KBM-7 (cell line): ENCODE measurements around the gene PARVB.

Experiments used
- DNase-seq: peaks from one replicate; pipeline ENCODE4 v3.0.0-alpha.2; 2015
- in situ Hi-C: fragments of 300-500 bp; cut with MboI; formaldehyde crosslinking; loops from 2 replicates; pipeline ENCODE4 v1.14.3; 2020; ENCODE audit warnings: low sequenced_read_pairs, low pct_unique_long_range_greater_than_20kb, mixed read lengths

PARVB gene

DNA sequence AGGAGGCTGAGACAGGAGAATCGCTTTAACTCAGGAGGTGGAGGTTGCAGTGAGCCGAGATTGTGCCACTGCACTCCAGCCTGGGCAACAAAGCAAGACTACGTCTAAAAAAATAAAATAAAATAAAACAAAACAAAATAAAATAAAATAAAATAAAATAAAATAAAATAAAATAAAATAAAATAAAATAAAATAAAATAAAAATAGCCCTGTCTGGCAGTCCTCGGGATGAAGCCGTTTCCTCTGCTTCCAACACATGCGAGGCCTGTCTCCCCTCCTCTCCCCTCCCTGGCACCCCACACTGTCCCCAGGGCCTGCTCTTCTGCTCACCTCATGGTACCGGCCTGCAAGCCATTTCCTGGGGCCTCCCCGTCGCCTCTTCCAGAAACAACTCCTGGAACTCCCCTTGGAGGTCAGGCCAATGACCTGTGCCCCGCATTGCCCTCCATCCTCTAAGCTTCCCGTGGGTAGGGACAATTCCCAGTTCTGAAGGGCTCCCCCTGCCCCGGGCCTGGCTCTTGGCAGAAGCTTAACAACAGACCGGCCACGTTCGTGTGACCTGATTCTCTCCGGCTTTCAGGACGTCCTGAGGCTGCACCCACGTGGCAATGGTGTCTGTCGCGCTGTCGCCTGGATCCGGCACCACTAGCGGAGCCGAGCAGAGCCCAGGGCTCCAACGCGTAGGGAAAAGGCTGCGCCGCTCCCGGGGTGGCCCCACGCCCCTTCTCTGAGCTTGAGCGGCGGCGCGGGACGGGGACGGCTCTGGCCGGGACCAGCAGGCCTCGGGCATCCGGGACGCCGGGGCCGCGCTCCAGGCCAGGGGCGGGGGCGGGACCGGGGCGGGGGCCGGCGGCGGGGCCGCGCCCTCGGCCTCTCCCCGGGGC, 456 bp upstream of the PARVB start:
- in situ Hi-C loops: no loop called here
- peak; percentile 69 for DNase-seq

DNA sequence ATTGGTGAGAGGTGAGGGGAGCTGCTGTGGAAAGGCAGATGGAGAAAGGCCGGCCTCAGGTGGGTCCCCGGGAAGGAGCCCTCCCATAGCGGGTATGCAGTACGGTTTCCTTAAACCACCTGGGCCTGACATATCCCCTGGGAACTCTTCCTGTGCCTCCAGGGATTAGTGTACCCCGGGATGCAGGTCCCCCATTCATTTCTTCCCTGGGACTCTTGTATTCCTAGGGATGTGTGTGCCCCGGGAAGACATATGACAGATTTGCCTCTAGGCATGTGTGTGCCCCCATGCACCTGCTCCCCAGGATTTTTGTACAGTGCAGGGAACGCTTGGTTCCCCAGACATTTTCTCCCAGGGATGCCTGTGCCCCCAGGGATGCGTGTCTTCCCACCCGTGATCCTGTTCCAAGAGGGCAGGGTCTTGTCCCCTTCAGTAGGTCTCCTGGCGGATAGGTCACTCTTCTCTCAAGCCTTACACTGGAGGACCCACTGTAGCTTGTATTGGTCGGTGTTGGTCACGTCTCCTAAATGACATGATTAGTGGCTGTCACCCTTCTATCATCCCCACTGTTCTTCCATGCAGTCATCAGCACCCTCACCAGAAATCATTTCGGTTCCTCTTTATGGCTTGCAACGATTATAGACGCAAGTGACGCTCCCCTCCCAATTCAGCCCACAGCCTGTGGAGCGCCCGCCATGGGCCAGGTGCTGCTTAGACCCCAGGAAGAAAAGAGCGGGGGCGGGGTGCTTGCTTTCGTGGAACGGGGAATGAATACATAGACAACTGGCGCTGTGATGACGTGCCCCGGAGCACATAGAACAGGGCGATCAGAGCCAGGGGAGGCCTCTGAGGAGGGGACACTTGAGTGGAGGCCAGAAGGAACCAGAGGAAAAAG, 1.3 kb downstream of the PARVB start:
- DNase-seq: peak; percentile 83
- in situ Hi-C loops: no loop called here

DNA sequence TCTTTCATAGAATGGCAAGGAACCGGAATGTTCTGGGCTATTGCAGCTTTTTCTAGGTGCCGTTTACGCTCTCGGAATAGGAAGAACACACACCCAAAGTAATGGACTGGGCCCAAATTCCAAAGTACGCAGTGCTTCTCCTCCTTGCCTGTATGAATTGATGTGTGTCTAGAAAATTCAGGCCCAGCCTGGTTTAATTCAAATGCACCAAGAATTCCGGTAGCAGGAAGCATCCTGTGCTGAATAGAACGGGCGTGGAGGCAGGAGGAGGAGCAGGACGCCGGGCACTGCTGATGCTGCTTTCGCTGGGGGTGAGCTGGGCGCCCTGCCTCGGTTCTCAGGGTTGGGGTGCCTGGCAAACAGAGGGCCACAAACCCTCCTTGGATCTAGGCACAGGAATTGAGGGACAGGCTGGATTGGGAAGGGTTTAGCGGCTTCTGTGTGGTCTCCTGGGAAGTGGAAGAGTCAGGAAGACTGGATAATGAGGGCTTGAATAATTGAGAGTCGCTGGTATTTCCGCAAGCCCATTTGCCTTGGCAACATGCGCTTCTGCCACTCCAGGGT, 2.0 kb downstream of the PARVB start:
- no peak for DNase-seq
- in situ Hi-C loops: no loop called here

GRCh38 chr22:44026630-44027511, 2.8 kb downstream of the PARVB start:
- in situ Hi-C loops: no loop called here
- peak; percentile 95 for DNase-seq

- no peak for DNase-seq
- in situ Hi-C loops: no loop called here
Observed at GRCh38 chr22:44028091-44028490, 4.0 kb downstream of the PARVB start.

DNA sequence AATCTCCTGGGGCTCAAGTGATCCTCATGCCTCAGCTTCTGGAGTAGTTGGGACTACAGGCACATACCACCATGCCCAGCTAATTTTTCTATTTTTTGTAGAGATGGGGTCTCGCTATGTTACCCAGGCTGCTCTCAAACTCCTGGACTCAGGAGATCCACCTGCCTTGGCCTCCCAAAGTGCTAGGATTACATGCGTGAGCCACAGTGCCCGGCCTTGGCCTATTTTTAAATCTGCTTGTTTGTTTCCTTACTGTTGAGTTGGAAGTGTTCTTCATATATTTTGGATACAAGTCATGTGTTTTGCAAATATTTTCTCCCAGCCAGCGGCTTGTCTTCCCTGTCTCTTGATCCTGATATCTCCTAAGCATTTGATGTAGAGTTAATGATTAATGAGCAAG, 5.0 kb downstream of the PARVB start:
- DNase-seq: no peak
- in situ Hi-C loops: no loop called here

GRCh38 chr22:44030051-44030701, 6.1 kb downstream of the PARVB start:
- DNase-seq: no peak
- in situ Hi-C loops: no loop called here

- in situ Hi-C loops: no loop called here
- no peak for DNase-seq
Observed at GRCh38 chr22:44030702-44031082, 6.6 kb downstream of the PARVB start.

DNA sequence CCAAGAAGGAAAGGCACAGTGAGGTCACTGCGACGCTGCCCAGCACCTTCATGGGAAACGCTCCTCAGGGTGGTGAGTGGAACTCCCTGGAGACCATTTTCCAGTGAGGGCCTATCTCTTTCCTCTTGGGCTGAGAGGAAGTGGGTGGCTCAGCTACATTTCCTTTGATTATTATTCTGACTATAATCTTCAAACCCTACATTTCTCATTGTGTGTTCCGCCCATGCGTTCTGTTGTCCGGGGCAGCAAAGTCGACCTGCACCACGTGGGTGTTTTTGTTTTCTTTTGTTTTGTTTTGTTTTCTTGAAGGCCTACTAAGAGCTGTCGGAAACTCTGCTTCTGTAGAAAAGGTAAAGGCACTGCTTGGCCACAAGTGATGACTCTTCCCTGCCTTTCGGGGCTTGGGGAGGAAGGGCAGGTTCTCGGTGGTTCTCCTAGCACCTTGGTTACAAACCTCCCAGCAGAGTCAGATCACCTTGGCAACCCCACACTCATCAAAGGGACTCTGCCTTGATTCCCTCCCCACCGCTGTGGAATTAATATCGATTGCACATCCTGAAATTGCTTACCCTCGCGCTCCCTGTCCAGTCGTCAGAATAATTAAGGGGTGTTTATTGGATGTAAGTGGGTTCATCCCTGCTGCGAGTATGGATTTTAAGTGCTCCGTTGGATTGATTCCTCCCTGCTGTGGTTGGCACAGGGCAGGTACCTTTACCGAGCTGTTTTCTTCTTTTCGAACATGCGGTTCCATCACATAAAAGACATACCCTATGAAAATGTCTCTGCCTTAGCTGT, 7.3 kb downstream of the PARVB start:
- DNase-seq: peak; percentile 21
- in situ Hi-C loops: no loop called here

- no peak for DNase-seq
- in situ Hi-C loops: no loop called here
Observed at GRCh38 chr22:44032126-44032730, 8.1 kb downstream of the PARVB start.

DNA sequence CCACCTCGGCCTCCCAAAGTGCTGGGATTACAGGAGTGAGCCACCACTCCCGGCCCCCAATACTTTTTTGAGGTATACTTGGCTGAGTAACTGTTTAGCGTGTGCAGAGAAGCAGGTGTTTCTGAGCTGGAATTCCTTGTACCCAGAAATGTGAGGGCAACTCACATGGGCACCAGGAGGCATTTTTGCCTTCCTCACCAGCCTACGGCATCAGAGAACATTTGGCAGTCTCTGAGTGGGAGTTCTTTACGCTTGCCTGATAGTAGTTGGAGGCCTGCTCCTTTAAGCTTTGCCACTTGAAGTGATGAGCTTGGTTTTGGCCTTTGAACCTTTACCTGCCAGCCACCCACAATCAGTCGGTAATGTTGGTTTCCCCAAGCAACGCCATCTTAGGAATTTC, 9.2 kb downstream of the PARVB start:
- in situ Hi-C loops: no loop called here
- DNase-seq: no peak

DNA sequence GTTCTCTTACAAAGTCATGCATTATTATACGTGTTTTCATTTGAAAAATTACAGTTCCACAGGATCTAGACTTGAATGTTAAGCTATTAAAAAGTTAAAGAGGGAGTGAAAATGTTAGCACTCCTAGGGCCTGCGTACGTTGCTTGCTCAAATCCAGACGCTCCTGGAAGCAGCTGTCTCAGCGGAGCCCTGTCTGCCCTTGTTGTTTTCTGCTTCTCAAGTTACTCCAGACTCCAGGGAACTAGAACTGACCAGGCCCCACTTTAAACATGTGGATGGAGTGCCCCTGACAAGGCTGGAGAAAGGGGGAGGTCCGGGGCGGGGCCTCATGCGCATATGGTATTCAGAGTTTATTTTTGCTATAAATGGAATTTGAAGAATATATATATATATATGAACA, 9.6 kb downstream of the PARVB start:
- no peak for DNase-seq
- in situ Hi-C loops: no loop called here

- DNase-seq: no peak
- in situ Hi-C loops: no loop called here
Observed at GRCh38 chr22:44037519-44038375, 13.6 kb downstream of the PARVB start.

- in situ Hi-C loops: no loop called here
- no peak for DNase-seq
Observed at GRCh38 chr22:44039566-44040171, 15.6 kb downstream of the PARVB start.

GRCh38 chr22:44042249-44043218, 18.4 kb downstream of the PARVB start:
- in situ Hi-C loops: no loop called here
- no peak for DNase-seq
